ENCODE measurements around the gene RAET1E.
A peak's percentile ranks its signal among the peaks of the same experiment; 100 is the strongest.
"Not testable (repeated sequence)": the region's sequence is repeated elsewhere in the genome, so short reads cannot be mapped to it uniquely, and the experiment has no call there.

Gene RAET1E

DNA sequence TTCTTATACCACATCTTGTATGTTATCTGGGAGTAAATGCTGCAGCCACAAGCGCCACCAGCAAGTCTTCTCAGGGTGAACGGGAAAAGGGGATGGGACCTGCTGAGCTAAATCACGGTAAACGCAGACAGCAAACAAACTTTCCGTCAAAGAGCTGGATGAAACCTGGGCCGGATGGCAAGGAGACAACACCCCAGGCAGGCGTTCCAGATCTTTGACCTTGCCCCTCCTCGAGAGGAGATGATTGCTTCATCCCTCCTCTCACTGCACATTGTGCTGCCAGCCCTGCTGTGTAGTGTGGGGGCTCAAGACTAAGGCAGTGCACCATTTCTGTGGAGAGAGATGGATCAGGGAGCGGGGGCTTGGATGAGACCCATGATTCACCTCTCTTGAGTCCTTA is 9.8 kb downstream of the RAET1E start:
- no peak for DNase-seq

DNA sequence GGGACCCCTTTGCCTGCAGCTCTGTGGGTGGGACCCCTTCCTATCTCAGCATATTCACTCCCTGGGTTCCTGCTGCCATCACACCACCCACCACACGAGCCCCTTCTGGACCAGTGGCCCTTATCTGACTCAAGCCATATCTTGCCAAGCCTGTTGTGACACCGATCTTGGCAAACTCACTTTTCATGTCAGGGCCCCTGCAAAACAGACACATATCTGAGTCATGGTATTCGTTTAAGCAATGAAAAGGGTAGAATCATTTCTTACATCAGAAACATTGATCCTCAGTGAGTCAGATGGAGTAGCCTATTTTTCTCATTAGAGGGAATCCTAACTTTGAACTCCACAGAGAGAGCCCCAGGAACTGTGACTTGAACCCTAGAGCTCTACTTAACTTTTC is 10.6 kb downstream of the RAET1E start:
- DNase-seq, result no peak

- DNase-seq, result no peak
Measured at GRCh38 chr6:149885888-149886287, 12.0 kb downstream of the RAET1E start.

DNA sequence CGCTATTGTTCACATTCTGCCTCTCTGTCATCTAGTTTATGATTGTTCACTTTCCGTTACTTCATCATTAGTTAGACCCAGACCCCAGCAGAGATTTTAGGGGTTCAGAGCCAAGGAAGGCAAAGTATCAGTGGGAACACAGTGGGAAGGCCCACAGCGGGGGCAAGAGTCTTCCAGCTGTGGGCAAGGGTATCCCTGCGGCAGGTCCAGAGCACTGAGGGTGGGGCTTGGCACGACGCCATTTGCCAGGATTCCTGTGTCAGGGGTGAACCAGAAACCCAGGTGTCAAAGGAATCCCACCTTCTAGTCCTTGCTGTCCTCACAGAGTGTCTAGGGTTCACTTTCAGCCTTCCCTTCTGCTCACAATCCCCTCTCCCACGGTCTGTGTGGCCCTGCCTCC is 13.3 kb downstream of the RAET1E start:
- DNase-seq, result no peak

- DNase-seq, result no peak
Measured at GRCh38 chr6:149884215-149884614, 13.7 kb downstream of the RAET1E start.

- no peak for DNase-seq
Measured at GRCh38 chr6:149881860-149882259, 16.1 kb downstream of the RAET1E start.

DNA sequence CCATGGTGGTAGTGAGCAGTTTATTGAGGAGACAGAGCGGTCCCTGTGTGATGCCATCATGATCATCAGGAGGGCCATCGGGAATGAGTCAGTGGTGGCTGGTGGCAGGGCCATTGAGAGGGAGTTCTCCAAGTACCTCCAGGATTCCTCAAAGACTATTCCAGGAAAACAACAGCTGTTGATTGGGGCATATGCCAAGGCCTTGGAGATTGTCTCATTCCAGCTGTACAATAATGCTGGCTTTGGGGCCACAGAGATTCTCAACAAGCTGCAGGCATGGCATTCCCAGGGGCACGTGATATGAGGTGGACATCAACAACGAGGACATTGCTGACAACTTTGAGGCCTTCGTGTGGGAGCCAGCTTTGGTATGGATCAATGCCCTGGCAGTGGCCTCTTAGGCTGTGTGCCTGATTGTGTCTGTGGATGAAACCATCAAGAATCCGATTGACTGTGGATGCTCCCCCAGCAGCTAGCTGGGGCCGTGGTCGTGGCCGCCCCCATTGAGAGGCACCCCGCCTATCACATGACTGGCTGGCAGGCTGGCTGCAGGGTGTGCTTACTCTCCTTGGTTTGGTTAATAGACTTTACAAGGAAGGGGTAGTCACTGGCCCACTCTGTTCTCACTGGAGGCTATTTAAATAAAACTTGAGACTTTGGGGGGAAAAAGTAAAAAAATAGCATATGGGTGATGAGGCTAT is 16.7 kb downstream of the RAET1E start:
- DNase-seq, result no peak

- no peak for DNase-seq
Measured at GRCh38 chr6:149877659-149878058, 20.3 kb downstream of the RAET1E start.

DNA sequence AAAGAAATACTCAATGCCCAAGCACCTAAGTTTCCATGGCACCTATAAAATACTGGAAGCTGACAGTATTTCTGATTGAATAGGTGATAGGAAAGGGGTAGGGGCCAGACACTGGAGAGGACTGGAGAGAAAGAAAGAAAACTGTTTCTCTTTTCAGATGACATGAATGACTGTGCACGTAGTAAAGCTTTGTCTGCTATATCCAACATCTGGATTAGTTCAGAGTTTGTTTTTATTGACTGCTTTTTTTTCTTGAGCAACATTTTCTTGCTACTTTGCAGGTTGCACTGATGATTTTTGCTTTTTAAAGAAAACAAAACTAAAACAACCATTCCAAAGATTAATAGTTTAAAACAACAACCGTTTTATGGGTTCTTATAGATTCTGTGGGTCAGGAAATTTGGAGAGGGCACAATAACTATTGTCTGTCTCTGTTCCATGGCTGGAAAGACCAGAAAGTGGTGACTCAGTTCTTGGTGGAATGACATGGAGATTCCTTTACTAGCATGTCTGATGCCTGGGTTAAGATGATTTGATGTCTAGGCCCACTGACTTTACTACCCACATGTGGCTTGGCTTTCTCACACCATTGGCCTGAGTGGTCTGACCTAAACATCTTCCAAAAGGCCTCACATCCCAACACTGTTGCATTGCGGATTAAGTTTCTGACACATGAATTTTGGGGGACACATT is 21.5 kb downstream of the RAET1E start:
- no peak for DNase-seq

- DNase-seq, result no peak
Measured at GRCh38 chr6:149872233-149872632, 25.7 kb downstream of the RAET1E start.

DNA sequence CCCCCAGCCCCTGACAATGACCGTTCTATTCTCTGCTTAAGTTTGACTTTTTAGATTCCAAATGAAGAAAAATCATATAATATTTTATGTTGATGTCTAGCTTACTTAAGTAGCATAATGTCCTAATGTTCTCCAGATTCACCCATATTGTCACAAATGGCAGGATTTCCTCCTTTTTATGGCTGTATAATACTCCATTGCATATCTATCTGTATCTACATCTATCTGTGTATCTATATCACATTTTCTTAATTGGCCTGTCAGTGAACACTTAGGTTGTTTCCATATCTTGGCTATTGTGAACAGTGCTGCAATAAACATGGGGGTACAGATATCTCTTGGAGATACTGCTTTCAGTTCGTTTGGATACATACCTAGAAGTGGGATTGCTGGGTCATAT is 26.7 kb downstream of the RAET1E start:
- DNase-seq, result no peak

- no peak for DNase-seq
Measured at GRCh38 chr6:149869275-149869892, 28.5 kb downstream of the RAET1E start.

GRCh38 chr6:149867876-149868640 is 29.9 kb downstream of the RAET1E start:
- no peak for DNase-seq

DNA sequence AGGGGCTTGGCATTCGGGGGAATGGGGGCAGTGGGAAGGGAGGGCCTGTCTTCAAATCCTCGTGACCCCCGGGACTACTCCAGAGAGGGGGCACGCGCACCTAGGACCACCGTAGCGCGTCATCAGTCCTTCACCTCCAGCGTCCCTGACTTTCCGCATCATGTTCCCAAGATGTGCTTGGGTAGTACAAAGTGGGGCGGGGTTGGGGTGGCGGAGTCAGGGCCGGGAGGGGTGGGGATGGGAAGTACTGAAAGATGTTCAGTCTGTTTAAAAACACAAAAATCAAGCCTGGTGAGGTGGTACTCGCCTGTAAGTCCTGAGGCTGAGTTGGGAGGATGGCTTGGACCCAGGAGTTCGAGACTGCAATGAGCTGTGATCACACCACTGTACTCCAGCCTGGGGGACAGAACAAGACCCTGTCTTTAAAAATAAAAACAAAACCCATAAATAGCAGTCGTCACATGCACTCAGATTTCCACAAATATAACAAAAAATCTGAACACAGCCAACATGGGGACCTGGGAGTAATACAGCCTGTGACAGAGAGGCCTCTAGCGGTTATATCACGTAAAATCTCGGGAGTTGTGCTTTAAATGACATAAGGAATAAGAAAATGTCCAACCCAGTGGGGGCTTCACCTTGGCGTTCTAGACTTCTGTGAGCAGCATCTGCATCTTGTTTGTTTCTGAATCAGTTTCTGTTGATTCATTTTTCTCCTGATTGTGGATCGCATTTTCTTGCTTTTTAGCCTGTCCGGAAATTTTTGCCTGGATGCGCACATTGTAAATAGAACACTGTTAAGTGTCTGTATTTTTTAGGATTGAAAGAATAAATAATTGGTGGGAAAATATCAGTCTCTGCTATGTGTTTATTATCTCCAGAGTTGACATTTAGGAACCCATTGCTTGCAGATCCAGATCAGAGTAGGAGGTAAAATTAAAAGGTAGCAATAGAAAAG is 33.1 kb downstream of the RAET1E start:
- peak; percentile 38 to 68 for DNase-seq

GRCh38 chr6:149863698-149864577 is 34.0 kb downstream of the RAET1E start, which contains the start of gene LRP11:
LRP11 (minus strand) TSS chr6:149864359; CDS start chr6:149864020, 339 bp downstream.
- DNase-seq, result peak; percentile 62 to 76

DNA sequence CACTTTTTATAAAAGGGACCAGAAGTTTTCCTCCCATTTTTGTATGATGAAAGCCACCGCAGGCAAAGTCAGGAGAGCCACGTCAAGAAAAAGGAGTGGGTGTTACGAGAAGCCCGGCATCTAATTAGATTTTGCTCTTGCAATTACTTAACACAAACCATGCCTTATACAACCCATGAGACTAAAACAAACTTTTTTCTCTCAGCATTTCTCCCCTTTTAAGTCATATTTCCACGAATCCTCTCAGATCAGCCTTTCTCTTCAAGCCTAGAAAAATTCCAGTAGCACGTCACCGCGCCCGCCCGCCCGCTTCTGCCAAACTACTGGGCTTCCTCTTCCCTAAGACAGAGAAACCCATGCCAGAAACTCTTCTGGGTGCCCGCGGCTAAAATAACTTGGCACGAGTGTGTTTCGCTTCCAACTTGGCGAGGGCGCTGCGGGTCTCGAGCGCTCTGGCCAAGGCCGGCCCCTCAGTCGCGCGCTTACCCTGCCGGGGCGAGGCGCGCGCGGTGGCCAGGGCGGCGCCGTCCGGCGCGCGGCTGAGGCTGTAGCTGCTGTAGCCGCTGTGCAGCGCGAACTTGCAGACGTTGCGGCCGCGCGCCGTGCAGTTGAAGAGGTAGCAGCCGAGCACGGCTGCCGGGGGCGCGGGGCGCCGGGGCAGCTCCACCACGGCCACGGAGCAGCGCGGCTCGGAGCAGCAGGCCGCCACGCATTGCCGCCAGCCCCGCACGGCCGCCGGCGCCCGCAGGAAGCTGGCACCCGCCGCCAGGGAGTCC is 34.8 kb downstream of the RAET1E start:
- peak; percentile 1 to 52 for DNase-seq

DNA sequence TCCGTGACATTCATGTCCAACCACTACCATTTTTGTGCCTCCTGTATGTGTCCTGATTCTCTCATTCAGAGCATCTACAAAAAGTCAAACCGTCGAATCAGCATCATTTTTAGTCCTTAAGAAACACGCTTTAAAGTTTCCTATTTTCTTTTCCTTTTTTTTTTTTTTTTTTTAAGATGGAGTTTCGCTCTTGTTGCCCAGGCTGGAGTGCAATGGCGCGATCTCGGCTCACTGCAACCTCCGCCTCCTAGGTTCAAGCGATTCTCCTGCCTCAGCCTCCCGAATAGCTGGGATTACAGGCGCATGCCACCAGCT is 35.5 kb downstream of the RAET1E start:
- DNase-seq, result not testable (repeated sequence)

- no peak for DNase-seq
Measured at GRCh38 chr6:149861603-149862423, 36.1 kb downstream of the RAET1E start.

DNA sequence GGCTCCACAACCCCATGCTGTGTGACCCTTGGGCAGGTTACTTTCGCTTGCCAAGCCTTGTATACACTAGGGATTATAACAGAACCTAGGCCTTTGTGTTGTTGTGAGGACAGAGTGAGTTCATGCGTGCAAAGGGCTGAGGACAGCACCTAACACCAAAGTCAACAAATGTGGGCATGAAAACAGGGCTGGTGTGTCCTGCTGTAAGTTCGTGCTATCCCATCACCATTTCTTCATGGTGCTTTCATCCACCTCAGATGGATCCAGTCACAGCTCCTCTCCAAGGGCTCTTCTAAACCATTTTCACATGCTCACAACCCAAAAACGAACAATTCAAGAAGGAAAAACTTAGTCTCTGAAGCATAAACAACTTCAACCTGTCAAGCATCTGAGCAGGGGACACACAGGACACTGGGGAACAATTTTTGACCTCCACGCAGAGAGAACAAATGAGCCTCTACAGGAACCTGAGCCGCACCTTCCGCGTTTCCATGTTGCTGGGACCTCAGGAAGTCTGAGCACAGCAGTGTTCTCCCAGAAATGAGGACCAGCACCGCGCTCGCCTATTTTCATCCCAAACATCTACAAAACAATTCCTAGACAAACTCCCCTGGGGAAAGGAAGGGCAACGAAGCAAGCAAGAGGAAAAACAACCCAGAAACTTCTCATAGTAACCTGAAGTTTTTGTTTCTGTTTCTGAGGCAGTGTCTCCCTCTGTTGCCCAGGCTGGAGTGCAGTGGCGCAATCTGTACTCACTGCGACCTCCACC is 36.9 kb downstream of the RAET1E start:
- DNase-seq, result no peak
